HepG2 (cell line): ENCODE data around the gene NDE1. TPM values are rescaled to one million over a fixed set of nuclear protein-coding genes. Genes with fewer than 3 reads are reported as not detected.

Experiments used
- KLF11 ChIP-seq: IDR thresholded peaks from 2 replicates; pipeline ENCODE4 v1.6.1; 2016; ENCODE audit warnings: missing compliant biosample characterization
- MAX ChIP-seq: IDR thresholded peaks from 2 replicates; pipeline ENCODE4 v1.6.1; 2012; ENCODE audit warnings: inconsistent platforms
- NFE2L1 ChIP-seq: sonication (generic); formaldehyde crosslinking; IDR thresholded peaks from 2 replicates; pipeline ENCODE4 v1.4.0; 2020; ENCODE audit warnings: missing genetic modification reagents, mild to moderate bottlenecking, borderline replicate concordance
- RORA ChIP-seq: sonication (generic); formaldehyde crosslinking; IDR thresholded peaks from 2 replicates; pipeline ENCODE4 v1.5.0; 2020; ENCODE audit warnings: mild to moderate bottlenecking, missing genetic modification reagents, moderate library complexity
- SOX5 ChIP-seq: IDR thresholded peaks from 2 replicates; pipeline ENCODE4 v1.6.1; 2016; ENCODE audit warnings: borderline replicate concordance
- SP140L ChIP-seq: sonication (generic); formaldehyde crosslinking; IDR thresholded peaks from 2 replicates; pipeline ENCODE4 v1.4.0; 2020; ENCODE audit warnings: missing genetic modification reagents, borderline replicate concordance
- SRSF4 ChIP-seq: fragments of 200-400 bp; formaldehyde crosslinking; IDR thresholded peaks from one replicate; pipeline ENCODE4 v1.6.1; 2018; ENCODE audit warnings: mild to moderate bottlenecking, low read depth, low read length, moderate library complexity; ENCODE audit not compliant: poor library complexity, severe bottlenecking
- TRAFD1 ChIP-seq: sonication (generic); formaldehyde crosslinking; IDR thresholded peaks from 2 replicates; pipeline ENCODE4 v1.5.1; 2020; ENCODE audit warnings: missing genetic modification reagents, mild to moderate bottlenecking, borderline replicate concordance
- YY1 ChIP-seq: IDR thresholded peaks from 2 replicates; pipeline ENCODE4 v1.6.1; 2011; ENCODE audit warnings: low read length, low read depth, moderate library complexity, mild to moderate bottlenecking; ENCODE audit not compliant: insufficient read depth, insufficient replicate concordance
- ZBED4 ChIP-seq: sonication (generic); formaldehyde crosslinking; IDR thresholded peaks from 2 replicates; pipeline ENCODE4 v1.4.0; 2020; ENCODE audit warnings: missing genetic modification reagents, borderline replicate concordance
- ZBTB44 ChIP-seq: sonication (generic); formaldehyde crosslinking; IDR thresholded peaks from 2 replicates; pipeline ENCODE4 v1.4.0; 2020; ENCODE audit warnings: missing genetic modification reagents
- ZFP36L1 ChIP-seq: sonication (generic); formaldehyde crosslinking; IDR thresholded peaks from 2 replicates; pipeline ENCODE4 v1.8.0; 2022; ENCODE audit warnings: mild to moderate bottlenecking, missing genetic modification reagents, moderate library complexity
- ZNF18 ChIP-seq: sonication (generic); formaldehyde crosslinking; IDR thresholded peaks from 2 replicates; pipeline ENCODE4 v1.8.0; 2022; ENCODE audit warnings: mild to moderate bottlenecking, missing genetic modification reagents; ENCODE audit not compliant: insufficient replicate concordance
- ZNF441 ChIP-seq: sonication (generic); formaldehyde crosslinking; IDR thresholded peaks from 2 replicates; pipeline ENCODE4 v1.7.0; 2021; ENCODE audit warnings: missing genetic modification reagents, borderline replicate concordance
- ZNF556 ChIP-seq: sonication (generic); formaldehyde crosslinking; IDR thresholded peaks from 2 replicates; pipeline ENCODE4 v1.4.0; 2020; ENCODE audit warnings: mild to moderate bottlenecking, missing genetic modification reagents, borderline replicate concordance
- ZNF704 ChIP-seq: sonication (generic); formaldehyde crosslinking; IDR thresholded peaks from 2 replicates; pipeline ENCODE4 v1.8.1; 2023; ENCODE audit warnings: mild to moderate bottlenecking, inconsistent platforms, moderate library complexity, missing genetic modification reagents, borderline replicate concordance
- ZSCAN5A ChIP-seq: sonication (generic); formaldehyde crosslinking; IDR thresholded peaks from 2 replicates; pipeline ENCODE4 v1.8.0; 2022; ENCODE audit warnings: mild to moderate bottlenecking, missing genetic modification reagents, borderline replicate concordance
- polyA plus RNA-seq, 8 experiments: library from polyadenylated mRNA; depleted of rRNA in 3 of 8; stranded (reverse) in 7 of 8; unstranded in 1 of 8; fragments of >200 nt; fragmentation: Illumina TruSeq in 4 of 8; extraction: Trizol in 4 of 8; gene quantifications; 2 replicates each; pipeline versions ENCODE4 v1.2.1 to v1.2.3, GENCODE V29; 2011 to 2016; ENCODE audit warnings: low read depth in 4 of 8, missing spikeins in 1 of 8, mixed read lengths in 1 of 8; ENCODE audit not compliant: insufficient read depth in 1 of 8
- total RNA-seq, 5 experiments: library from RNA; depleted of rRNA; stranded (reverse); fragments of >200 nt; fragmentation: Illumina TruSeq; extraction: Trizol; gene quantifications; 2 replicates each; pipeline ENCODE4 v1.2.3, GENCODE V29; 2016; ENCODE audit warnings: low read depth in 1 of 5

The NDE1 gene
- total and polyA plus RNA-seq, 2 of the 13 experiments (the other 11 are each of a cell fraction or from before 2014, with no cell fraction given): 40.9 to 72.5 TPM

GRCh38 chr16:15682105-15682570 lies 32.1 kb downstream of the NDE1 start (continued):
- TF ChIP-seq ZNF704 (CRISPR knock-in tag) (no peak), SOX5 (CRISPR knock-in tag) (peak; percentile 30; the same call in 1 of the 2 replicates), ZNF556 (no peak), YY1 (peak; percentile 15), SRSF4 (no peak), NFE2L1 (CRISPR knock-in tag) (no peak), ZNF18 (CRISPR knock-in tag) (peak; percentile 70), SP140L (CRISPR knock-in tag) (no peak; the same call in 1 of the 2 replicates), MAX (no peak), RORA (CRISPR knock-in tag) (no peak), ZNF441 (CRISPR knock-in tag) (no peak), ZBED4 (CRISPR knock-in tag) (no peak), ZFP36L1 (no peak), ZBTB44 (no peak), KLF11 (0 out of 2 replicates have a peak, but pooled peaks have one; percentile 47), TRAFD1 (CRISPR knock-in tag) (no peak), ZSCAN5A (no peak)
